ENCODE results near the gene PLSCR5.
A peak's percentile ranks its signal among the peaks of the same experiment; 100 is the strongest.

DNA sequence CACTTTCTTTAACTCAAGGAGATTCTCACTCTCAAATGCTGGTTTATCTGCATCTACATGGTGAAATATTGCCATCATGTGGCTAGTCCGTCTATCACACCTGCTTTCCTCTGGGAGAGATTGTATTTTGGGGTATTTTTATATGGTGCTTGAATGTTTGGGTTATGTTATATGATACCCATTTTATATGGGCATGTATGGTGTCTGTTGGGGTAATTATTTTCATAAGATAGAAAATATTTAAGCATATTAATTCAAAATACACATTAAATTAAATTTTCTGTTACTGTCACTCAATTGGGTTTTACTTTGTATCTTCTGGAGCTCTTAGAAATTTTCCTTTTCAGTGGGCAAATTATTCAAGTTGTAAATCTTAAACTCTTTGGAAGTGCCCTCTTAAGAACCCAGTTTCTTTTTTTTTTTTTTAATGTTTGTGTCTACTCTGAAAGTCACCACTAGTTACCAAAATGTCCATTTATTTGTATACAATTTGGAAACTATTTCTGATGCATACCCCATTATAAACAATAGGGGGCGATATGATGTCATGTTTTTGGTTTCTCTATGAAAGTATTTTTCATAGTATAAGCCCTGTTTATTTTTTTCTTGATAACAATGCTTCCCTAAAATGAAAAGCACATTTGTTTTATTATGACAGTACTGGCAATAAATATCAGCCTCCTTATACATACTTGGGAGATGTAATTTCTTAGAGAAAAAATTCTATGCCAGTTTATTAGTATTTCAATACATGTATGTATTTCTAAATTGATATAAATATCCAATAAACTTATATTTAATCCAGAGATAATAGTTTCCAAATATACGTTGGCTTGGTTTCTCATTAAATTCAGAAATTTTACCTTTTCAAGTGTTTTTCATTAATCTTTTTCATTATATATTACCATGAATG is 36.1 kb upstream of the PLSCR5 start:
- TF ChIP-seq, protein P1, sequence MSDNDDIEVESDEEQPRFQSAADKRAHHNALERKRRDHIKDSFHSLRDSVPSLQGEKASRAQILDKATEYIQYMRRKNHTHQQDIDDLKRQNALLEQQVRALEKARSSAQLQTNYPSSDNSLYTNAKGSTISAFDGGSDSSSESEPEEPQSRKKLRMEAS (IDR thresholded peaks at IDR 0.05; ENCODE audit: insufficient read depth, insufficient read length) = no peak
- TF ChIP-seq JUN (IDR thresholded peaks at IDR 0.05; ENCODE audit: borderline replicate concordance, insufficient read depth, insufficient read length, low read depth) = peak; percentile 16
- no peak for TF ChIP-seq POLR2A (IDR thresholded peaks at IDR 0.05; ENCODE audit: low read depth, low read length)
- no peak for TF ChIP-seq POLR2AphosphoS5 (IDR thresholded peaks at IDR 0.05; ENCODE audit: insufficient read depth, low read depth, low read length)
- TF ChIP-seq, protein P2, sequence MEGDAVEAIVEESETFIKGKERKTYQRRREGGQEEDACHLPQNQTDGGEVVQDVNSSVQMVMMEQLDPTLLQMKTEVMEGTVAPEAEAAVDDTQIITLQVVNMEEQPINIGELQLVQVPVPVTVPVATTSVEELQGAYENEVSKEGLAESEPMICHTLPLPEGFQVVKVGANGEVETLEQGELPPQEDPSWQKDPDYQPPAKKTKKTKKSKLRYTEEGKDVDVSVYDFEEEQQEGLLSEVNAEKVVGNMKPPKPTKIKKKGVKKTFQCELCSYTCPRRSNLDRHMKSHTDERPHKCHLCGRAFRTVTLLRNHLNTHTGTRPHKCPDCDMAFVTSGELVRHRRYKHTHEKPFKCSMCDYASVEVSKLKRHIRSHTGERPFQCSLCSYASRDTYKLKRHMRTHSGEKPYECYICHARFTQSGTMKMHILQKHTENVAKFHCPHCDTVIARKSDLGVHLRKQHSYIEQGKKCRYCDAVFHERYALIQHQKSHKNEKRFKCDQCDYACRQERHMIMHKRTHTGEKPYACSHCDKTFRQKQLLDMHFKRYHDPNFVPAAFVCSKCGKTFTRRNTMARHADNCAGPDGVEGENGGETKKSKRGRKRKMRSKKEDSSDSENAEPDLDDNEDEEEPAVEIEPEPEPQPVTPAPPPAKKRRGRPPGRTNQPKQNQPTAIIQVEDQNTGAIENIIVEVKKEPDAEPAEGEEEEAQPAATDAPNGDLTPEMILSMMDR (IDR thresholded peaks at IDR 0.05; ENCODE audit: extremely low read depth in 1 of 2, insufficient read depth in 1 of 2, low read depth in 1 of 2, low read length in 2 of 2) = peak; percentile 38
- no peak for TF ChIP-seq GATA2 (IDR thresholded peaks at IDR 0.05; ENCODE audit: insufficient read depth, insufficient read length, low read depth, low read length)
- no peak for TF ChIP-seq EZH2 (IDR thresholded peaks at IDR 0.05; ENCODE audit: borderline replicate concordance, low read depth, low read length, severe bottlenecking)
- no peak for TF ChIP-seq MYC (IDR thresholded peaks at IDR 0.05; ENCODE audit: low read depth, low read length)
- TF ChIP-seq FOS (IDR thresholded peaks at IDR 0.05; ENCODE audit: borderline replicate concordance, insufficient read depth, low read length) = no peak

Data from endothelial cell of umbilical vein (primary cell).